Dendritic cell treated with granulocyte-macrophage colony-stimulating factor and Interleukin-4, amounts not matched to agents 40 ng/mL and 50 ng/mL, for 4 days (primary cell): ENCODE results near the gene DCC.

Experiments used
- H3K27ac Mint-ChIP-seq: one replicate; pipeline ENCODE4 v1.8.0; 2022; ENCODE audit warnings: mild to moderate bottlenecking, mixed read lengths
- H3K27me3 Mint-ChIP-seq: one replicate; pipeline ENCODE4 v1.8.0; 2022; ENCODE audit warnings: mild to moderate bottlenecking, mixed read lengths
- H3K36me3 Mint-ChIP-seq: one replicate; pipeline ENCODE4 v1.8.0; 2022; ENCODE audit warnings: low read depth, mixed read lengths
- H3K4me1 Mint-ChIP-seq: one replicate; pipeline ENCODE4 v1.8.0; 2022; ENCODE audit warnings: low read depth, mixed read lengths
- H3K4me3 Mint-ChIP-seq: one replicate; pipeline ENCODE4 v1.8.0; 2022; ENCODE audit warnings: mild to moderate bottlenecking, moderate library complexity, mixed read lengths
- H3K9me3 Mint-ChIP-seq: one replicate; pipeline ENCODE4 v1.8.0; 2022; ENCODE audit warnings: mixed read lengths
- intact Hi-C: fragments of 100-400 bp; cut with micrococcal nuclease; formaldehyde crosslinking; loops from one replicate; pipeline ENCODE4 v1.15.0; 2022

The DCC gene

DNA sequence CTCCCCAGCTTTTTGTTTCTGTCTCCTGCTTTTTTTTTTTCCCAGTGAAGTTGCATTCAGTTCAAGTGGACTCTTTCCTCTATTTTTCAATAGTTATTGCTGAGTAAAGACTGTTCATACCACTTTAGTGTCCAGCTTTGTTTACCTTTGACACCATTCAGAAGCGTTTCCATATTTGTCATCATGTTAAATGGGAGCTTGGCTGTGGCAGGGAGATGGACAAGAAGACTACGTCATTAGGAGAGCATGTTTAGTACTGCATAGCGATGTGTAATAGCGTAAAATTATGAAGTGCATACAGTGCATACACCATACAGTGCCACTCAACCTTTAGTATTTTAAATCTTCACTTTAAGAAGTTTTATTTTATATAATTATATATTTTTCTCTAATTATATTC, 655.9 kb downstream of the DCC start:
- no peaks in the 10 kb centered on the region for H3K36me3 Mint-ChIP-seq
- H3K9me3 Mint-ChIP-seq = no peaks in the 10 kb centered on the region
- intact Hi-C loops = loop anchor here (5.0 kb wide), 1 partner anchor 1889 kb away; no protein-coding TSS in a partner anchor
- H3K27ac Mint-ChIP-seq = no peak overlapping the region
- H3K27me3 Mint-ChIP-seq = no peaks in the 10 kb centered on the region
- H3K4me1 Mint-ChIP-seq = no peaks in the 10 kb centered on the region
- no peak overlapping the region for H3K4me3 Mint-ChIP-seq

GRCh38 chr18:52999633-53000032, 659.6 kb downstream of the DCC start:
- no peaks in the 10 kb centered on the region for H3K27me3 Mint-ChIP-seq
- intact Hi-C loops = loop anchor here (5.0 kb wide), 1 partner anchor 1892 kb away; no protein-coding TSS in a partner anchor
- H3K9me3 Mint-ChIP-seq = no peaks in the 10 kb centered on the region
- H3K36me3 Mint-ChIP-seq = no peaks in the 10 kb centered on the region
- no peak overlapping the region for H3K27ac Mint-ChIP-seq
- no peaks in the 10 kb centered on the region for H3K4me1 Mint-ChIP-seq
- no peak overlapping the region for H3K4me3 Mint-ChIP-seq

DNA sequence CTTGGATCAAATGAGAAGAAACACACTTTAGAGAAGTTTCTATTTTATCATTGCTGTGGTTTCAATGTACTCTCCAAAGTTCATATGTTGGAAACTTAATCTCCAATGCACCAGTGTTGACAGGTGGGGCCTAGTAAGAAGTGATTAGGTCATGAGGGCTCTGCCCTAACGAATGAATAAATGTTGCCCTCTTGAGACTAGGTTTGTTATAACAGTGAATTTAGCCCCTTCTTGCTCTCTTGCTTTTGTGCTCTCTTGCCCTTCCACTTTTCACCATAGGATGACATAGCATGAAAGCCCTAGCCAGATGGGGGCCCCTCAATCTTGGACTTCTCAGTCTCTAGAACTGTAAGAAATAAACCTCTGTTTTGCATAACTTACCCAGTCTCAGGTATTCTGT, 664.8 kb downstream of the DCC start:
- Mint-ChIP-seq H3K4me1 (no peaks in the 10 kb centered on the region), H3K27me3 (no peaks in the 10 kb centered on the region), H3K4me3 (no peak overlapping the region), H3K27ac (no peak overlapping the region), H3K9me3 (no peaks in the 10 kb centered on the region), H3K36me3 (no peaks in the 10 kb centered on the region)
- intact Hi-C loops = no loop called here

DNA sequence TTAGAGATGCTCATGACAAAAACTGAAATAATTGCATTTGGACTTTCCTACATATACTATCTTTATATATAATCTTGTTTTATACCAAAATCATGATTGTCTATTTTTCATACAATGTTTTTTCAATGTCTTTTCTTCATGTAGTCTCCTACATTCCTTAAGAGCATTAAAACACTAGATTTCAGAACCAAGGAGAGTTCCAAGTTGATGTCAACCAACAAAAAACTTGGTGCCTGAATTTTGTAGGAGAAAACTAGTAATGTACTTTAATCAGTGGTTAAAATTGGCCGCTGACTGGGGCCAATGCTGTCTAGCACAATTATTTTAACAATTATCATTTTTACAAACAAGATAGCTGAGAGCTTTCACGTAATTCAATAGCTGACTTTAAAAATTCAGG, 678.8 kb downstream of the DCC start:
- no peak overlapping the region for H3K4me3 Mint-ChIP-seq
- H3K9me3 Mint-ChIP-seq = no peaks in the 10 kb centered on the region
- H3K27ac Mint-ChIP-seq = no peak overlapping the region
- H3K27me3 Mint-ChIP-seq = no peaks in the 10 kb centered on the region
- H3K36me3 Mint-ChIP-seq = no peaks in the 10 kb centered on the region
- intact Hi-C loops = no loop called here
- no peaks in the 10 kb centered on the region for H3K4me1 Mint-ChIP-seq

DNA sequence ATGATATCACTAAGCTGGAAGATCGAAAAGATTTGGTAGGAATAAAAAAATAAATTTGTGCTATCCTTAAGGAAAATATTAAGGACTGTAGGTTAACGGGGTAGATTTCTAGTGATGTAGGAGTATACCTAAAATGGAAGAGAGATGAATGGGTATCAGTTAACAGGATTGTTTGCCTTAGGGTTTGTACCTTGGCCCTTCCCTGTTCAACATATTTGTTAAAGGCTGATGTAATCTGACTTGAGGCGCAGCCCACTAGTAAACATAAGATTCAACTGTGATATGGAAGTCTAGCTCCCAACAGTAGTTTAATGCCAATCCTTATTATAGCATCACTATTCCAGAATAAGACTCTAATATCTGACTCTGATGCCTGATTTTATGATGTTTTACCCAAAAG, 685.2 kb downstream of the DCC start:
- intact Hi-C loops = no loop called here
- no peak overlapping the region for H3K4me3 Mint-ChIP-seq
- H3K9me3 Mint-ChIP-seq = no peaks in the 10 kb centered on the region
- no peaks in the 10 kb centered on the region for H3K4me1 Mint-ChIP-seq
- H3K36me3 Mint-ChIP-seq = no peaks in the 10 kb centered on the region
- H3K27me3 Mint-ChIP-seq = no peaks in the 10 kb centered on the region
- no peak overlapping the region for H3K27ac Mint-ChIP-seq

GRCh38 chr18:53028565-53028964, 688.6 kb downstream of the DCC start:
- no peaks in the 10 kb centered on the region for H3K9me3 Mint-ChIP-seq
- H3K36me3 Mint-ChIP-seq = no peaks in the 10 kb centered on the region
- no peak overlapping the region for H3K4me3 Mint-ChIP-seq
- no peaks in the 10 kb centered on the region for H3K4me1 Mint-ChIP-seq
- no peaks in the 10 kb centered on the region for H3K27me3 Mint-ChIP-seq
- H3K27ac Mint-ChIP-seq = no peak overlapping the region
- intact Hi-C loops = no loop called here

DNA sequence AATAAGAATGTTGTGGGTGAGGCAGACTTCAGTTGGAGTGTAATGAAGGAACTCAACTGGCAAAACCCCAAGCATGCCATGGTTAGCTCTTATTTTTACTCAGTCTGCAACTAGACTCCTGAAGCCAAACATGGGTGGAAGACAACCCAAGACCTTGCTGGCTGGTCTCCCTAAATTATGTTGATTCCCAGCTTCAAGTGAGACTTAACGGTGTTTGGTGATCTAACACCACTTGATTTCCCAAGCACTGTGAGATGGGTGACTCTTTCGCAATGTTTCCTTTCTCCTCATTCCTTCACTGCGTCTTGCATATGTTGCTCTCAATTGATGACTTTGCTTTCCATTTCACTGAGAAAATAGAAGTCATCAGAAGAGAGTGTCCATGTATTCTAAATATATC, 693.1 kb downstream of the DCC start:
- H3K27me3 Mint-ChIP-seq = no peaks in the 10 kb centered on the region
- H3K9me3 Mint-ChIP-seq = no peaks in the 10 kb centered on the region
- intact Hi-C loops = no loop called here
- no peak overlapping the region for H3K4me3 Mint-ChIP-seq
- H3K27ac Mint-ChIP-seq = no peak overlapping the region
- H3K36me3 Mint-ChIP-seq = no peaks in the 10 kb centered on the region
- H3K4me1 Mint-ChIP-seq = no peaks in the 10 kb centered on the region

DNA sequence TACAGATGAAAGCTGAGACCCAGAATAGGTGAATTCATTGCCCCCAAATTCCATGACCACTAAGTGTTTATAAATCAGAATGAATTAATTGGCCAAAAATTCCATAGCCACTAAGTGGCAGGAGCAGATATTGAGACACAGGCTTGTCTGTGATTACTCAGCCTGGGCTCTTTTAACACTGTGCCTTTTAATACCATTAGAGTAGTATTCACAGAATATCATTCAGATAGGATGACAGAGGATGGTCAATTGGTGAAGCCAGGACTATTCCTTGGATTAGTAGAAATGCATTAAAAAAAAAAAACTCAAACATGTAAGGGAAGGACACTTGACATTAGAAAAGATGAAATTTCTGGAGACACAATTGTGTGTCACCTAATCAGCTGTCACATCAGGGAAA, 698.6 kb downstream of the DCC start:
- H3K36me3 Mint-ChIP-seq = no peaks in the 10 kb centered on the region
- intact Hi-C loops = no loop called here
- H3K27me3 Mint-ChIP-seq = no peaks in the 10 kb centered on the region
- H3K4me1 Mint-ChIP-seq = no peaks in the 10 kb centered on the region
- H3K9me3 Mint-ChIP-seq = no peaks in the 10 kb centered on the region
- H3K4me3 Mint-ChIP-seq = no peak overlapping the region
- no peak overlapping the region for H3K27ac Mint-ChIP-seq

GRCh38 chr18:53040286-53040685, 700.3 kb downstream of the DCC start:
- Mint-ChIP-seq H3K9me3 (no peaks in the 10 kb centered on the region), H3K4me3 (no peak overlapping the region), H3K27me3 (no peaks in the 10 kb centered on the region), H3K27ac (no peak overlapping the region), H3K36me3 (no peaks in the 10 kb centered on the region), H3K4me1 (no peaks in the 10 kb centered on the region)
- intact Hi-C loops = no loop called here

GRCh38 chr18:53056064-53056463, 716.1 kb downstream of the DCC start:
- intact Hi-C loops = no loop called here
- H3K27me3 Mint-ChIP-seq = no peaks in the 10 kb centered on the region

DNA sequence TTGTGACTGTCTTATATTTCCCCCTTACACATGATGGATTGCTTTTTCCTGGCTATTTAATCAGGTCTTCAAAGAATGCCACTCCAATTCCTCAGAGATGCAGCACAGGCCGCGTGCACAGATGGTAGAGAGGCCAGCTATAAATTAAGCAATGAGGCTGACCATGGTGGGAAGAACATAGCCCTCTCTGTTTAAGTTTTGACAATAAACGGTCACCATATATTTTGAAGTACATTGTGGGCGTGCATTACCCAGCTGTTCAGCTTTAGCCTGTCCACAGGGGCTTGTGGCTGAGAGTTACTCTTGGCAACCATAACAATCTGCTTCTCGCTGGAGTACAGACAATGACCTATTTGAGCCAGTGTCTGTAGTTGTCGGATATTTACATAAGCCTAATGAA, 730.8 kb downstream of the DCC start:
- Mint-ChIP-seq H3K27me3 (no peaks in the 10 kb centered on the region), H3K27ac (no peak overlapping the region), H3K36me3 (no peaks in the 10 kb centered on the region), H3K4me3 (no peak overlapping the region), H3K4me1 (no peaks in the 10 kb centered on the region), H3K9me3 (no peaks in the 10 kb centered on the region)
- intact Hi-C loops = no loop called here

More at GRCh38 chr18:53056064-53056463, 716.1 kb downstream of the DCC start:
- Mint-ChIP-seq H3K36me3 (no peaks in the 10 kb centered on the region), H3K4me1 (no peaks in the 10 kb centered on the region), H3K4me3 (no peak overlapping the region), H3K27ac (no peak overlapping the region), H3K9me3 (no peaks in the 10 kb centered on the region)

GRCh38 chr18:53080687-53081086, 740.7 kb downstream of the DCC start:
- no peak overlapping the region for H3K4me3 Mint-ChIP-seq
- no peaks in the 10 kb centered on the region for H3K36me3 Mint-ChIP-seq
- no peaks in the 10 kb centered on the region for H3K4me1 Mint-ChIP-seq
- intact Hi-C loops = no loop called here
- H3K27ac Mint-ChIP-seq = no peak overlapping the region
- H3K27me3 Mint-ChIP-seq = no peaks in the 10 kb centered on the region
- H3K9me3 Mint-ChIP-seq = no peaks in the 10 kb centered on the region

- no peaks in the 10 kb centered on the region for H3K27me3 Mint-ChIP-seq
- no peak overlapping the region for H3K4me3 Mint-ChIP-seq
- peaks cover 9% of the 10 kb centered on the region for H3K9me3 Mint-ChIP-seq
- no peak overlapping the region for H3K27ac Mint-ChIP-seq
- no peaks in the 10 kb centered on the region for H3K4me1 Mint-ChIP-seq
- intact Hi-C loops = no loop called here
- H3K36me3 Mint-ChIP-seq = no peaks in the 10 kb centered on the region
Observed at GRCh38 chr18:53093636-53094035, 753.6 kb downstream of the DCC start.

DNA sequence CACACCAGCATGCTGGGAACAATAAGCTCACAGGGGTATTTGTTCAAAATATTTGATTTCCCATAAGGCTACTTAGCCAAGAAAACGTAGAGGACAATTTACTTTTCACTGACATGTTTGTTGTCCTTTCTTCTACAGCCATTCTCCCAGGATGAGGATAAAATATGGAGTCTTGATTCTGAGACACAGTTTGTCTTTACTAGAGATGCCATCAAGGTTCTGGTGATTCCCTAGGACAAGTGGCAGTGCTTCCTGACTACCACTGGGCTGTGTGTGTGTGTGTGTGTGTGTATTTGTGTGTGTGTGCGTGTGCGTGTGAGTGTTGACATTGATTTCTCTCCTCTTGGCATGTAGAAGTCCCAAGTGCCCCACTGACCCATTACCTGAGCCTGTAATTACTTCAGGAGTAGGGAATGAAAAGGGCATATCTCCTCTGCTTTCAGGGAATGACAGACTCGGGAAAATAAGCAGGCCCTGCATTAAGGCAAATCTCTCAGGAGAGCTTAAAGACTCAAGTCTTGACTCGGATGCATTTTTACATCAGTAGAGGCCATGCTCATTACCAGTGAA, 761.6 kb downstream of the DCC start:
- Mint-ChIP-seq H3K9me3 (peaks cover 5% of the 10 kb centered on the region), H3K4me1 (no peaks in the 10 kb centered on the region), H3K27me3 (no peaks in the 10 kb centered on the region), H3K27ac (no peak overlapping the region), H3K4me3 (no peak overlapping the region), H3K36me3 (no peaks in the 10 kb centered on the region)
- intact Hi-C loops = loop anchor here (10.0 kb wide), 1 partner anchor 1037 kb away; no protein-coding TSS in a partner anchor

DNA sequence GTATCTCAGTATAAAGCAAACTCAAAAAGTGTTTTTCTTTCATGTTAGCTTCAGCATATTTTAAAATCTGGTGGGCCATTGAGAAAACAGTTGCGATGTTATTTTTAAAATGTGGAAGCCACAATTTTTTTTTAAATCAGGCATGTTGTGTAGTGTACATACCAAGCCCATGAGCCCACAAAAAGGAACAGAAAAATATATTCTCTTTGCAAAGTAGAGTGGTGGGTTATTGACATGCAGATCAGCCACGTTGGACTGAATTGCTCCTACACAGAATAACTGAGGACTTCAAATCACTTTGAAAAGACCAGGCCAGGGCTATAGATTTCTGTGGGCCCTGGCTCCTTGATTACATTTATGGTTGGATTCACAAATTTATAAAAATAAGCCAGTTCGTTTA, 774.4 kb downstream of the DCC start:
- Mint-ChIP-seq H3K4me1 (no peaks in the 10 kb centered on the region), H3K27me3 (no peaks in the 10 kb centered on the region), H3K9me3 (no peaks in the 10 kb centered on the region), H3K4me3 (no peak overlapping the region), H3K27ac (no peak overlapping the region), H3K36me3 (no peaks in the 10 kb centered on the region)
- intact Hi-C loops = no loop called here
